ENCODE data around the gene ASTN2.

DNA sequence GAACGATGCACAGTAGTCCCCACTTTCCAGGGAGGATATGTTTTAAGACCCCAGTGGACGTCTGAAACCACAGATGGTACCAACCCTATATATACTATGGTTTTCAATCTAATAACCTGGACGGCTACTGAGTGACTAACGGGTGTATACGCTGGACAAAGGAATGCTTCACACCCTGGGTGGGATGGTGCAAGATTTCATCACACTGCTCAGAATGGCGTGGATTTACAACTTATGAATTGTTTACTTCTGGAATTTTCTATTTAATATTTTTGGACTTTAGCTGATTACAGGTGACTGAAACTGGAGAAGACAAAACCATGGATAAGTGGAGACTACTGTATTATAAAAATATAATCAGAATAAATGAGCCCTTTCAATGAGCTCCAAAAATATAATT lies 875.3 kb downstream of the ASTN2 start:
- TF ChIP-seq, protein P1, sequence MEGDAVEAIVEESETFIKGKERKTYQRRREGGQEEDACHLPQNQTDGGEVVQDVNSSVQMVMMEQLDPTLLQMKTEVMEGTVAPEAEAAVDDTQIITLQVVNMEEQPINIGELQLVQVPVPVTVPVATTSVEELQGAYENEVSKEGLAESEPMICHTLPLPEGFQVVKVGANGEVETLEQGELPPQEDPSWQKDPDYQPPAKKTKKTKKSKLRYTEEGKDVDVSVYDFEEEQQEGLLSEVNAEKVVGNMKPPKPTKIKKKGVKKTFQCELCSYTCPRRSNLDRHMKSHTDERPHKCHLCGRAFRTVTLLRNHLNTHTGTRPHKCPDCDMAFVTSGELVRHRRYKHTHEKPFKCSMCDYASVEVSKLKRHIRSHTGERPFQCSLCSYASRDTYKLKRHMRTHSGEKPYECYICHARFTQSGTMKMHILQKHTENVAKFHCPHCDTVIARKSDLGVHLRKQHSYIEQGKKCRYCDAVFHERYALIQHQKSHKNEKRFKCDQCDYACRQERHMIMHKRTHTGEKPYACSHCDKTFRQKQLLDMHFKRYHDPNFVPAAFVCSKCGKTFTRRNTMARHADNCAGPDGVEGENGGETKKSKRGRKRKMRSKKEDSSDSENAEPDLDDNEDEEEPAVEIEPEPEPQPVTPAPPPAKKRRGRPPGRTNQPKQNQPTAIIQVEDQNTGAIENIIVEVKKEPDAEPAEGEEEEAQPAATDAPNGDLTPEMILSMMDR (conservative IDR thresholded peaks at IDR 0.05) = no peak
- TF ChIP-seq ZFX (IDR thresholded peaks at IDR 0.05) = no peak
